Stimulated activated memory B cell treated with anti-CD40 and anti-IgM and Interleukin-4, amounts not matched to agents 10 μg/mL and 1 μg/mL and 100 μg/mL, for 72 hours (primary cell): ENCODE measurements around the gene CNN3.
A peak's percentile ranks its signal among the peaks of the same experiment; 100 is the strongest.

ENCODE experiments used
- ATAC-seq: fragments of 150-1000 bp; cut with Tn5 transposase; 2 replicates; pipeline ENCODE4 v1.10.0; 2021
- H3K27ac Mint-ChIP-seq: one replicate; pipeline ENCODE4 v1.8.0; 2022; ENCODE audit warnings: mild to moderate bottlenecking, mixed read lengths
- H3K27me3 Mint-ChIP-seq: one replicate; pipeline ENCODE4 v1.8.0; 2022; ENCODE audit warnings: mixed read lengths
- H3K36me3 Mint-ChIP-seq: one replicate; pipeline ENCODE4 v1.8.0; 2022; ENCODE audit warnings: mixed read lengths
- H3K4me1 Mint-ChIP-seq: one replicate; pipeline ENCODE4 v1.8.0; 2022; ENCODE audit warnings: mixed read lengths
- H3K4me3 Mint-ChIP-seq: one replicate; pipeline ENCODE4 v1.8.0; 2022; ENCODE audit warnings: mild to moderate bottlenecking, moderate library complexity, mixed read lengths
- H3K9me3 Mint-ChIP-seq: one replicate; pipeline ENCODE4 v1.8.0; 2022; ENCODE audit warnings: mixed read lengths

CNN3 gene

GRCh38 chr1:94926915-94927404 is at the start of gene CNN3:
Gene CNN3, minus strand, starts transcription at chr1:94927110. Its CDS starts 216 bp downstream, at chr1:94926894.
- no peaks in the 10 kb centered on the region for H3K36me3 Mint-ChIP-seq
- H3K27ac Mint-ChIP-seq: peak within 1 kb of the TSS; percentile 71
- peak within 1 kb of the TSS; percentile 82 for H3K4me3 Mint-ChIP-seq
- H3K4me1 Mint-ChIP-seq: peaks cover 27% of the 10 kb centered on the region
- H3K9me3 Mint-ChIP-seq: no peaks in the 10 kb centered on the region
- H3K27me3 Mint-ChIP-seq: peaks cover 39% of the 10 kb centered on the region
- ATAC-seq: peak; percentile 90

GRCh38 chr1:94974824-94975223 is 47.9 kb upstream of the CNN3 start:
- H3K36me3 Mint-ChIP-seq: no peaks in the 10 kb centered on the region
- H3K4me1 Mint-ChIP-seq: peaks cover 12% of the 10 kb centered on the region
- no peaks in the 10 kb centered on the region for H3K27me3 Mint-ChIP-seq
- no peak overlapping the region for H3K27ac Mint-ChIP-seq
- no peak for ATAC-seq
- H3K4me3 Mint-ChIP-seq: no peak overlapping the region
- H3K9me3 Mint-ChIP-seq: no peaks in the 10 kb centered on the region

GRCh38 chr1:94974241-94974640 is 47.3 kb upstream of the CNN3 start:
- Mint-ChIP-seq H3K27me3 (no peaks in the 10 kb centered on the region), H3K4me3 (no peak overlapping the region), H3K36me3 (no peaks in the 10 kb centered on the region), H3K9me3 (no peaks in the 10 kb centered on the region), H3K4me1 (peaks cover 6% of the 10 kb centered on the region), H3K27ac (no peak overlapping the region)
- ATAC-seq: no peak

- Mint-ChIP-seq H3K4me3 (no peak overlapping the region), H3K27me3 (no peaks in the 10 kb centered on the region), H3K36me3 (no peaks in the 10 kb centered on the region), H3K4me1 (no peaks in the 10 kb centered on the region), H3K27ac (no peak overlapping the region), H3K9me3 (no peaks in the 10 kb centered on the region)
- no peak for ATAC-seq
These were observed 46.5 kb upstream of the CNN3 start for GRCh38 chr1:94973309-94973922.

GRCh38 chr1:94971491-94971924 is 44.6 kb upstream of the CNN3 start:
- no peak overlapping the region for H3K27ac Mint-ChIP-seq
- no peaks in the 10 kb centered on the region for H3K4me1 Mint-ChIP-seq
- no peak overlapping the region for H3K4me3 Mint-ChIP-seq
- no peak for ATAC-seq
- no peaks in the 10 kb centered on the region for H3K9me3 Mint-ChIP-seq
- no peaks in the 10 kb centered on the region for H3K27me3 Mint-ChIP-seq
- H3K36me3 Mint-ChIP-seq: no peaks in the 10 kb centered on the region

- Mint-ChIP-seq H3K4me3 (no peak overlapping the region), H3K27ac (no peak overlapping the region), H3K36me3 (no peaks in the 10 kb centered on the region), H3K9me3 (no peaks in the 10 kb centered on the region), H3K27me3 (no peaks in the 10 kb centered on the region), H3K4me1 (no peaks in the 10 kb centered on the region)
- ATAC-seq: no peak
These were observed 43.9 kb upstream of the CNN3 start for GRCh38 chr1:94970783-94971182.

- ATAC-seq: no peak
- Mint-ChIP-seq H3K4me1 (no peaks in the 10 kb centered on the region), H3K27me3 (no peaks in the 10 kb centered on the region), H3K9me3 (no peaks in the 10 kb centered on the region), H3K36me3 (no peaks in the 10 kb centered on the region), H3K4me3 (no peak overlapping the region), H3K27ac (no peak overlapping the region)
These were observed 42.2 kb upstream of the CNN3 start for GRCh38 chr1:94969137-94969536.

GRCh38 chr1:94966033-94966432 is 39.1 kb upstream of the CNN3 start:
- no peak for ATAC-seq
- Mint-ChIP-seq H3K4me3 (no peak overlapping the region), H3K27ac (no peak overlapping the region), H3K9me3 (no peaks in the 10 kb centered on the region), H3K27me3 (no peaks in the 10 kb centered on the region), H3K4me1 (peaks cover 9% of the 10 kb centered on the region), H3K36me3 (no peaks in the 10 kb centered on the region)

GRCh38 chr1:94963864-94964263 is 37.0 kb upstream of the CNN3 start:
- Mint-ChIP-seq H3K9me3 (no peaks in the 10 kb centered on the region), H3K4me3 (no peak overlapping the region), H3K27me3 (no peaks in the 10 kb centered on the region), H3K4me1 (peaks cover 10% of the 10 kb centered on the region), H3K27ac (peak overlapping the region; percentile 96), H3K36me3 (no peaks in the 10 kb centered on the region)
- no peak for ATAC-seq

GRCh38 chr1:94962409-94963265 is 35.7 kb upstream of the CNN3 start:
- peak overlapping the region; percentile 87 for H3K4me3 Mint-ChIP-seq
- H3K9me3 Mint-ChIP-seq: no peaks in the 10 kb centered on the region
- peak; percentile 83 for ATAC-seq
- H3K27me3 Mint-ChIP-seq: no peaks in the 10 kb centered on the region
- H3K36me3 Mint-ChIP-seq: no peaks in the 10 kb centered on the region
- H3K4me1 Mint-ChIP-seq: peaks cover 10% of the 10 kb centered on the region
- H3K27ac Mint-ChIP-seq: peak overlapping the region; percentile 96

- no peaks in the 10 kb centered on the region for H3K9me3 Mint-ChIP-seq
- no peak for ATAC-seq
- H3K36me3 Mint-ChIP-seq: no peaks in the 10 kb centered on the region
- peaks cover 10% of the 10 kb centered on the region for H3K4me1 Mint-ChIP-seq
- H3K27me3 Mint-ChIP-seq: no peaks in the 10 kb centered on the region
- H3K4me3 Mint-ChIP-seq: no peak overlapping the region
- peak overlapping the region; percentile 96 for H3K27ac Mint-ChIP-seq
These were observed 35.1 kb upstream of the CNN3 start for GRCh38 chr1:94961988-94962387.

GRCh38 chr1:94961582-94961981 is 34.7 kb upstream of the CNN3 start:
- ATAC-seq: no peak
- peaks cover 10% of the 10 kb centered on the region for H3K4me1 Mint-ChIP-seq
- no peaks in the 10 kb centered on the region for H3K27me3 Mint-ChIP-seq
- peak overlapping the region; percentile 96 for H3K27ac Mint-ChIP-seq
- no peaks in the 10 kb centered on the region for H3K36me3 Mint-ChIP-seq
- no peak overlapping the region for H3K4me3 Mint-ChIP-seq
- no peaks in the 10 kb centered on the region for H3K9me3 Mint-ChIP-seq

- H3K9me3 Mint-ChIP-seq: no peaks in the 10 kb centered on the region
- no peak overlapping the region for H3K27ac Mint-ChIP-seq
These were observed 31.2 kb upstream of the CNN3 start for GRCh38 chr1:94958081-94958480.

GRCh38 chr1:94955767-94956632 is 29.1 kb upstream of the CNN3 start:
- Mint-ChIP-seq H3K4me1 (peaks cover 1% of the 10 kb centered on the region), H3K27ac (no peak overlapping the region), H3K4me3 (no peak overlapping the region), H3K9me3 (no peaks in the 10 kb centered on the region), H3K36me3 (no peaks in the 10 kb centered on the region), H3K27me3 (no peaks in the 10 kb centered on the region)
- ATAC-seq: no peak

More at GRCh38 chr1:94958081-94958480, 31.2 kb upstream of the CNN3 start:
- H3K27me3 Mint-ChIP-seq: no peaks in the 10 kb centered on the region
- no peaks in the 10 kb centered on the region for H3K36me3 Mint-ChIP-seq
- no peak overlapping the region for H3K4me3 Mint-ChIP-seq
- H3K4me1 Mint-ChIP-seq: peaks cover 9% of the 10 kb centered on the region
- no peak for ATAC-seq
